Sigmoid colon (tissue), 7 donors: ENCODE measurements around the gene AHR. TPM values are rescaled to one million over a fixed set of nuclear protein-coding genes. Genes with fewer than 3 reads are reported as not detected.
"Not testable (repeated sequence)": the region's sequence is repeated elsewhere in the genome, so short reads cannot be mapped to it uniquely, and the experiment has no call there.

Experiments used
- DNase-seq: peaks from one replicate; pipeline ENCODE4 v3.0.0-alpha.2; 2019
- H3K27ac ChIP-seq, 4 donors: fragments of 200-600 bp; sonication (generic); one replicate each; pipeline ENCODE4 v1.5.1; 2016 to 2019; ENCODE audit warnings: mild to moderate bottlenecking in 1 of 4
- H3K27me3 ChIP-seq, 3 donors: fragments of 200-600 bp; sonication (generic); one replicate each; pipeline ENCODE4 v1.5.1; 2019; ENCODE audit warnings: mild to moderate bottlenecking in 1 of 3
- H3K36me3 ChIP-seq, 4 donors: fragments of 200-600 bp; sonication (generic); one replicate each; pipeline ENCODE4 v1.5.1; 2016 to 2019
- H3K4me1 ChIP-seq, 4 donors: fragments of 200-600 bp; sonication (generic); one replicate each; pipeline ENCODE4 v1.5.1; 2017 to 2019
- H3K4me3 ChIP-seq, 4 donors: fragments of 200-600 bp; sonication (generic); one replicate each; pipeline ENCODE4 v1.5.1; 2017 to 2019; ENCODE audit warnings: mild to moderate bottlenecking in 2 of 4, moderate library complexity in 1 of 4
- H3K9me3 ChIP-seq, 4 donors: fragments of 200-600 bp in 3 of 4; sonication (generic) in 3 of 4; one replicate each; pipeline versions ENCODE4 v1.5.1 to v1.6.1; 2013 to 2019
- CTCF ChIP-seq, 4 experiments: fragments of 450-650 bp in 3 of 4; fragments of 200-600 bp in 1 of 4; IDR thresholded peaks; one replicate each; pipeline ENCODE4 v1.5.1; 2016 to 2019; ENCODE audit warnings: antibody characterized with exemption in 4 of 4, mild to moderate bottlenecking in 3 of 4, moderate library complexity in 2 of 4
- EP300 ChIP-seq, 4 donors: sonication (generic); formaldehyde crosslinking; IDR thresholded peaks; one replicate each; pipeline ENCODE4 v1.6.1; 2017; ENCODE audit warnings: antibody characterized with exemption in 4 of 4
- POLR2A ChIP-seq, 2 donors: fragments of 450-650 bp; IDR thresholded peaks; one replicate each; pipeline ENCODE4 v1.6.1; 2016; ENCODE audit warnings: antibody characterized with exemption in 2 of 2, mild to moderate bottlenecking in 2 of 2, moderate library complexity in 2 of 2
- POLR2AphosphoS5 ChIP-seq, 4 donors: sonication (generic); formaldehyde crosslinking; IDR thresholded peaks; one replicate each; pipeline ENCODE4 v1.6.1; 2017; ENCODE audit warnings: antibody characterized with exemption in 4 of 4
- WGBS, 2 donors: extraction: QIAGEN DNeasy Blood & Tissue Kit; methylation state at CpG; one replicate each; pipeline ENCODE4 v1.1.7; 2013; 5-methylcytosine and 5-hydroxymethylcytosine counted together
- intact Hi-C: fragments of 100-400 bp; cut with DNase I; formaldehyde crosslinking; loops from one replicate; pipeline ENCODE4 v1.15.1; 2023
- polyA plus RNA-seq, 3 donors: library from polyadenylated mRNA; stranded (reverse); fragments of 200-250 nt; gene quantifications; one replicate each; pipeline ENCODE4 v1.2.3, GENCODE V29; 2013
- small RNA-seq, 3 donors: library from RNA; depleted of rRNA; stranded (forward); fragments of <200 nt; gene quantifications; one replicate each; pipeline ENCODE3, GENCODE V24; 2016
- total RNA-seq, 4 donors: library from RNA; depleted of rRNA; stranded (reverse); fragments of >200 nt; gene quantifications; one replicate each; pipeline ENCODE4 v1.1.0, GENCODE V29; 2016
- donor health status: healthy with polysubstance abuse.
- donor health status: Bipolar disorder and iron deficiency.
- donor health status: healthy.

Gene AHR
- total and polyA plus RNA-seq, 7 donors = 9.0 to 76.0 (median 41.8) TPM

GRCh38 chr7:17390392-17390791 is 91.9 kb downstream of the AHR start:
- Histone ChIP-seq H3K27me3 (no peaks in the 10 kb centered on the region), H3K4me3 (no peak overlapping the region), H3K27ac (no peak overlapping the region), H3K36me3 (no peaks in the 10 kb centered on the region), H3K4me1 (no peaks in the 10 kb centered on the region), H3K9me3 (peaks cover 0 to 15% (median 0%) of the 10 kb centered on the region in 4 donors)
- no peak for DNase-seq
- TF ChIP-seq EP300 (IDR thresholded peaks at IDR 0.05) (no peak), POLR2AphosphoS5 (IDR thresholded peaks at IDR 0.05) (no peak)
- 76 to 83% methylated on average over 4 of the region's 4 CpGs for WGBS, 2 donors
- intact Hi-C loops = no loop called here

GRCh38 chr7:17391366-17391765 is 92.9 kb downstream of the AHR start:
- WGBS, 2 donors = 97 to 98% methylated on average over 2 of the region's 2 CpGs
- H3K36me3 ChIP-seq = no peaks in the 10 kb centered on the region
- DNase-seq = no peak
- no peaks in the 10 kb centered on the region for H3K27me3 ChIP-seq
- H3K4me3 ChIP-seq = no peak overlapping the region
- TF ChIP-seq POLR2AphosphoS5 (IDR thresholded peaks at IDR 0.05) (no peak), POLR2A (IDR thresholded peaks at IDR 0.05) (no peak), EP300 (IDR thresholded peaks at IDR 0.05) (no peak)
- peaks cover 0 to 15% (median 0%) of the 10 kb centered on the region in 4 donors for H3K9me3 ChIP-seq
- intact Hi-C loops = no loop called here
- no peaks in the 10 kb centered on the region for H3K4me1 ChIP-seq
- no peak overlapping the region for H3K27ac ChIP-seq

- intact Hi-C loops = no loop called here
- Histone ChIP-seq H3K4me1 (no peaks in the 10 kb centered on the region), H3K27me3 (no peaks in the 10 kb centered on the region), H3K4me3 (no peak overlapping the region), H3K36me3 (no peaks in the 10 kb centered on the region), H3K9me3 (peaks cover 0 to 15% (median 0%) of the 10 kb centered on the region in 4 donors), H3K27ac (no peak overlapping the region)
- DNase-seq = no peak
- TF ChIP-seq POLR2A (IDR thresholded peaks at IDR 0.05) = no peak
- no peak for TF ChIP-seq CTCF (IDR thresholded peaks at IDR 0.05)
- TF ChIP-seq POLR2AphosphoS5 (IDR thresholded peaks at IDR 0.05) = no peak
- TF ChIP-seq EP300 (IDR thresholded peaks at IDR 0.05) = no peak
- 91 to 95% methylated on average over 1 of the region's 1 CpG for WGBS, 2 donors
Measured at GRCh38 chr7:17392846-17393245, 94.4 kb downstream of the AHR start.

- H3K4me3 ChIP-seq, intact Hi-C loops, DNase-seq, H3K36me3 ChIP-seq, H3K4me1 ChIP-seq, H3K27ac ChIP-seq, H3K27me3 ChIP-seq: not testable (repeated sequence)
- WGBS, 2 donors = 72 to 97% methylated on average over 4 of the region's 4 CpGs
- peaks cover 0 to 15% (median 0%) of the 10 kb centered on the region in 4 donors for H3K9me3 ChIP-seq
Measured at GRCh38 chr7:17394563-17394962, 96.1 kb downstream of the AHR start.

Small RNA genes lying within 50 kb of the gene (small RNA-seq; reads per million reads assigned to genes)
- 0 reads per million in 3 donors for gene RF00092
